Vagina (tissue), 2 donors: ENCODE data around the gene CYP2E1.

Source experiments
- POLR2A ChIP-seq, 2 donors: fragments of 450-650 bp; IDR thresholded peaks; one replicate each; pipeline ENCODE4 v1.6.1; 2017; ENCODE audit warnings: antibody characterized with exemption in 2 of 2, mild to moderate bottlenecking in 2 of 2, moderate library complexity in 2 of 2
- POLR2AphosphoS5 ChIP-seq, 2 donors: sonication (generic); formaldehyde crosslinking; IDR thresholded peaks; one replicate each; pipeline ENCODE4 v1.9.0; 2017; ENCODE audit warnings: antibody characterized with exemption in 2 of 2, mild to moderate bottlenecking in 2 of 2, low read depth in 1 of 2; ENCODE audit not compliant: insufficient read depth in 1 of 2

GRCh38 chr10:133509700-133510099 lies 17.5 kb upstream of the CYP2E1 start:
- TF ChIP-seq POLR2AphosphoS5 (IDR thresholded peaks at IDR 0.05; ENCODE audit: insufficient read depth in 1 of 2, low read depth in 1 of 2) (no peak), POLR2A (IDR thresholded peaks at IDR 0.05) (no peak)
